Loucy (cell line): ENCODE data around the gene SHISA6.

Experiments used
- H2AFZ ChIP-seq: fragments of 200-600 bp; sonication (generic); 2 replicates; pipeline ENCODE4 v1.6.0; 2016; ENCODE audit warnings: antibody characterized with exemption, mild to moderate bottlenecking, low read length, moderate library complexity
- H3F3A ChIP-seq: fragments of 200-600 bp; 2 replicates; pipeline ENCODE4 v1.6.0; 2016; ENCODE audit warnings: antibody characterized with exemption, low read depth, mild to moderate bottlenecking
- H3K27me3 ChIP-seq: fragments of 200-600 bp; sonication (generic); 2 replicates; pipeline ENCODE4 v1.6.1; 2014; ENCODE audit warnings: low read length, mild to moderate bottlenecking; ENCODE audit not compliant: insufficient read depth, poor library complexity, severe bottlenecking
- H3K36me3 ChIP-seq: fragments of 200-600 bp; sonication (generic); 2 replicates; pipeline ENCODE4 v1.6.1; 2016; ENCODE audit warnings: low read length; ENCODE audit not compliant: insufficient read depth
- H3K4me1 ChIP-seq: fragments of 200-600 bp; sonication (generic); 2 replicates; pipeline ENCODE4 v1.5.1; 2014; ENCODE audit warnings: low read length, mild to moderate bottlenecking; ENCODE audit not compliant: insufficient read depth, poor library complexity, severe bottlenecking
- H3K4me2 ChIP-seq: fragments of 200-600 bp; sonication (generic); 2 replicates; pipeline ENCODE4 v1.6.0; 2014; ENCODE audit warnings: antibody characterized with exemption, low read length, low read depth, mild to moderate bottlenecking; ENCODE audit not compliant: poor library complexity, severe bottlenecking
- H3K4me3 ChIP-seq: fragments of 200-600 bp; sonication (generic); 2 replicates; pipeline ENCODE4 v1.5.1; 2014; ENCODE audit warnings: low read length, mild to moderate bottlenecking, mixed read lengths; ENCODE audit not compliant: poor library complexity, severe bottlenecking
- H3K79me2 ChIP-seq: fragments of 200-600 bp; sonication (generic); 2 replicates; pipeline ENCODE4 v1.6.1; 2014; ENCODE audit warnings: low read length; ENCODE audit not compliant: insufficient read depth
- H3K9ac ChIP-seq: fragments of 200-600 bp; sonication (generic); 2 replicates; pipeline ENCODE4 v1.6.0; 2014; ENCODE audit warnings: mild to moderate bottlenecking, low read depth, low read length, moderate library complexity; ENCODE audit not compliant: poor library complexity, severe bottlenecking
- H3K9me2 ChIP-seq: fragments of 200-600 bp; sonication (generic); replicated peaks from 2 replicates; pipeline ENCODE4 v1.6.1; 2016; ENCODE audit warnings: low read depth, low read length, mixed read lengths
- H3K9me3 ChIP-seq: fragments of 200-600 bp; sonication (generic); 2 replicates; pipeline ENCODE4 v1.6.1; 2014; ENCODE audit warnings: mild to moderate bottlenecking, antibody characterized with exemption, low read length, low read depth; ENCODE audit not compliant: insufficient read depth
- H4K20me1 ChIP-seq: fragments of 200-600 bp; sonication (generic); 2 replicates; pipeline ENCODE4 v1.6.0; 2014; ENCODE audit warnings: antibody characterized with exemption, low read length, mild to moderate bottlenecking; ENCODE audit not compliant: insufficient read depth, poor library complexity, severe bottlenecking
- EZH2phosphoT487 ChIP-seq: fragments of 200-600 bp; IDR thresholded peaks from 2 replicates; pipeline ENCODE4 v1.6.1; 2018; ENCODE audit warnings: antibody characterized with exemption, mild to moderate bottlenecking, moderate library complexity, borderline replicate concordance
- TF ChIP-seq, protein P1 (sequence below): fragments of 200-600 bp; sonication (generic); conservative IDR thresholded peaks from 2 replicates; pipeline ENCODE4 v1.5.1; 2014; ENCODE audit warnings: mild to moderate bottlenecking, antibody characterized with exemption, low read length

The SHISA6 gene

DNA sequence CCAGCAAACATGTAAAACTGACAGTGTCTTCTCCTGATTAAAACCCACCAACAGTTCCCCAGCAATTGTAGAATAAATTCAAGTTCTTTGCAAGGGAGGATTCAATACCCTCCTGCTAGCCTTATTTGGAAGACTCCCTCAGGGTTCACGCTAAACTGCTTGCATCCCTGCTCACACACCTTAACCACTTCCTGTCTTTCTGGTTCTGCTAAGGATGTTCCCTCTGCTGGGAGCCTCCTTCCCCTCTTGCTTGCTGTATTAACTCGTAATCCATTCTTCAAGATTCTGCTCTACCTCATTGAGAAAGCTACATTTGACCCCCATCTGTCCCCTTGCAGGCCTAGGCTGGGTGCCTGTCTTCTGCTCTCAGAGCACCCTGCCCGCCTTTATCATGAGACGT, 2.3 kb upstream of the SHISA6 start:
- no peak for TF ChIP-seq EZH2phosphoT487
- TF ChIP-seq, protein P1, sequence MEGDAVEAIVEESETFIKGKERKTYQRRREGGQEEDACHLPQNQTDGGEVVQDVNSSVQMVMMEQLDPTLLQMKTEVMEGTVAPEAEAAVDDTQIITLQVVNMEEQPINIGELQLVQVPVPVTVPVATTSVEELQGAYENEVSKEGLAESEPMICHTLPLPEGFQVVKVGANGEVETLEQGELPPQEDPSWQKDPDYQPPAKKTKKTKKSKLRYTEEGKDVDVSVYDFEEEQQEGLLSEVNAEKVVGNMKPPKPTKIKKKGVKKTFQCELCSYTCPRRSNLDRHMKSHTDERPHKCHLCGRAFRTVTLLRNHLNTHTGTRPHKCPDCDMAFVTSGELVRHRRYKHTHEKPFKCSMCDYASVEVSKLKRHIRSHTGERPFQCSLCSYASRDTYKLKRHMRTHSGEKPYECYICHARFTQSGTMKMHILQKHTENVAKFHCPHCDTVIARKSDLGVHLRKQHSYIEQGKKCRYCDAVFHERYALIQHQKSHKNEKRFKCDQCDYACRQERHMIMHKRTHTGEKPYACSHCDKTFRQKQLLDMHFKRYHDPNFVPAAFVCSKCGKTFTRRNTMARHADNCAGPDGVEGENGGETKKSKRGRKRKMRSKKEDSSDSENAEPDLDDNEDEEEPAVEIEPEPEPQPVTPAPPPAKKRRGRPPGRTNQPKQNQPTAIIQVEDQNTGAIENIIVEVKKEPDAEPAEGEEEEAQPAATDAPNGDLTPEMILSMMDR = no peak
- H3F3A ChIP-seq = no peaks in the 10 kb centered on the region
- H3K4me2 ChIP-seq = no peak overlapping the region
- H3K9ac ChIP-seq = no peak overlapping the region
- no peaks in the 10 kb centered on the region for H3K27me3 ChIP-seq
- H3K4me1 ChIP-seq = no peaks in the 10 kb centered on the region
- H3K79me2 ChIP-seq = no peaks in the 10 kb centered on the region
- H3K36me3 ChIP-seq = no peaks in the 10 kb centered on the region
- no peak overlapping the region for H2AFZ ChIP-seq
- H3K4me3 ChIP-seq = no peak overlapping the region
- H3K9me3 ChIP-seq = no peaks in the 10 kb centered on the region
- H3K9me2 ChIP-seq = no peaks in the 10 kb centered on the region
- H4K20me1 ChIP-seq = no peaks in the 10 kb centered on the region

DNA sequence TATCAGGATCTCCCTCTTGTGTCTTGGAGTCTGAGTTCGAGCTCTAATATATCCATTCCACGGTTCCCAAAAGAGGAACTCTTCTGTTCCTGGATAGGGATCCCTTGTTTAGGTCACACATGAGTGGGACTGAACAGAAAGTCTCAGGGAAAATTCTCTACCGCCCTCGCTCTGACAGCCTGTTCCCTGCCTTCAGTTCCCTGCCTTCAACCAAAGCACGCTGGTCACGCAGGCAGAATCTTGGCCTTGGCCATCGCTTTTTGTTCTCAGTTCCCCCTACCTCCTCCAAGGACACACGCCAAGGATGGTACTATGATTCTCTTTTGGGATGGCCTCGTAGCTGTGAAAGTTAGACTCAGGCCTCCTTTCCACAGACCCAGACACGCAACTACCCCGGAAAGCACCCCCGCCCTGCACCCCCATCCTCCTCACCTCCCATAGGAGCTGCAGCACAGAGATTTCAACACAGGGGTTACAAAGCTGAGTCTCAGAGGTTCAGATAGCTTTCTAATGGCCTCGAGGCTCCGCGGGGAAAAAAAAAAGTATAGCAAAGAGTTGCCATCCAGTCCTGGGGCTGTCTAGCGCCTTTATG, 1.5 kb upstream of the SHISA6 start:
- Histone ChIP-seq H3K9ac (no peak overlapping the region), H3K79me2 (no peaks in the 10 kb centered on the region), H3K4me1 (no peaks in the 10 kb centered on the region), H3K9me3 (no peaks in the 10 kb centered on the region), H3F3A (no peaks in the 10 kb centered on the region), H3K27me3 (no peaks in the 10 kb centered on the region), H4K20me1 (no peaks in the 10 kb centered on the region), H3K9me2 (no peaks in the 10 kb centered on the region), H2AFZ (no peak overlapping the region), H3K36me3 (no peaks in the 10 kb centered on the region), H3K4me2 (no peak overlapping the region), H3K4me3 (no peak overlapping the region)
- TF ChIP-seq, protein P1 = no peak
- TF ChIP-seq EZH2phosphoT487 = no peak

- H3K4me1 ChIP-seq = no peaks in the 10 kb centered on the region
- no peaks in the 10 kb centered on the region for H3K9me3 ChIP-seq
- no peaks in the 10 kb centered on the region for H3K27me3 ChIP-seq
- H3F3A ChIP-seq = no peaks in the 10 kb centered on the region
- H3K4me3 ChIP-seq = no peak overlapping the region
- H4K20me1 ChIP-seq = no peaks in the 10 kb centered on the region
- H2AFZ ChIP-seq = no peak overlapping the region
- H3K4me2 ChIP-seq = no peak overlapping the region
- no peak overlapping the region for H3K9ac ChIP-seq
- no peaks in the 10 kb centered on the region for H3K9me2 ChIP-seq
- no peak for TF ChIP-seq EZH2phosphoT487
- TF ChIP-seq, protein P1 = no peak
- no peaks in the 10 kb centered on the region for H3K36me3 ChIP-seq
- no peaks in the 10 kb centered on the region for H3K79me2 ChIP-seq
These were observed 772 bp upstream of the SHISA6 start for GRCh38 chr17:11240041-11240840.
